ENCODE measurements around the gene KIF2C. TPM values are rescaled to one million over a fixed set of nuclear protein-coding genes. Genes with fewer than 3 reads are reported as not detected.

KIF2C gene
- polyA plus RNA-seq, 2 of the 4 experiments (the other 2 are of a cell fraction): 26.9 to 40.5 TPM

- ChIA-PET POLR2A (no interaction called here), CTCF (no interaction called here)
- H3K4me1 ChIP-seq: no peaks in the 10 kb centered on the region
- WGBS (ENCODE audit: missing lambda C conversion rate): 100% methylated on average over 2 of the region's 2 CpGs
- ATAC-seq: no peak
- no peaks in the 10 kb centered on the region for H3K9me3 ChIP-seq
- H3K27ac ChIP-seq: no peak overlapping the region
- no peak for DNase-seq (ENCODE audit: low read depth in 1 of 2, low spot score in 1 of 2)
- no peak overlapping the region for H3K4me3 ChIP-seq
- TF ChIP-seq ATOH8 (CRISPR knock-in tag; IDR thresholded peaks at IDR 0.05; ENCODE audit: low read depth) (no peak), EHF (CRISPR knock-in tag; IDR thresholded peaks at IDR 0.05) (no peak), POLR2AphosphoS2 (conservative IDR thresholded peaks at IDR 0.05; ENCODE audit: low read length) (no peak), ZFP36 (IDR thresholded peaks at IDR 0.05; ENCODE audit: borderline replicate concordance, partially characterized antibody) (no peak), FOSL2 (IDR thresholded peaks at IDR 0.05) (no peak), FOSL2 (CRISPR knock-in tag; IDR thresholded peaks at IDR 0.05) (no peak), USF2 (IDR thresholded peaks at IDR 0.05) (no peak), NR3C1 (IDR thresholded peaks at IDR 0.05) (no peak), POLR2A (IDR thresholded peaks at IDR 0.05; ENCODE audit: low read length) (no peak), FOSB (CRISPR knock-in tag; IDR thresholded peaks at IDR 0.05) (no peak), HMGXB4 (CRISPR knock-in tag; IDR thresholded peaks at IDR 0.05; ENCODE audit: borderline replicate concordance) (no peak), HOXB5 (CRISPR knock-in tag; IDR thresholded peaks at IDR 0.05) (no peak), RNF2 (IDR thresholded peaks at IDR 0.05; ENCODE audit: borderline replicate concordance, low read depth) (no peak), NPAS2 (CRISPR knock-in tag; IDR thresholded peaks at IDR 0.05; ENCODE audit: borderline replicate concordance) (no peak), ZC3H11A (IDR thresholded peaks at IDR 0.05) (no peak), REST (IDR thresholded peaks at IDR 0.05) (no peak), HOXB13 (CRISPR knock-in tag; IDR thresholded peaks at IDR 0.05; ENCODE audit: low read depth) (no peak), SMC3 (IDR thresholded peaks at IDR 0.05) (no peak)
- H3K4me2 ChIP-seq: no peak overlapping the region
- FAIRE-seq: no peak
These were observed 17.8 kb downstream of the KIF2C start for GRCh38 chr1:44757420-44757819.

GRCh38 chr1:44759077-44759476, 19.4 kb downstream of the KIF2C start:
- ChIA-PET POLR2A (no interaction called here), CTCF (interaction anchor here (1.9 kb wide), 1 partner anchor 9 kb away, joined by 5 read pairs; no protein-coding TSS in a partner anchor)
- DNase-seq (ENCODE audit: low read depth in 1 of 2, low spot score in 1 of 2) (no peak), FAIRE-seq (no peak), ATAC-seq (no peak)
- 88% methylated on average over 6 of the region's 11 CpGs for WGBS (ENCODE audit: missing lambda C conversion rate)
- Histone ChIP-seq H3K4me1 (no peaks in the 10 kb centered on the region), H3K4me3 (no peak overlapping the region), H3K27ac (no peak overlapping the region), H3K9me3 (no peaks in the 10 kb centered on the region), H3K4me2 (no peak overlapping the region)
- no peak for TF ChIP-seq FOSB (CRISPR knock-in tag; IDR thresholded peaks at IDR 0.05)
- TF ChIP-seq MAFK (IDR thresholded peaks at IDR 0.05; ENCODE audit: partially characterized antibody): no peak
- TF ChIP-seq EHMT2 (IDR thresholded peaks at IDR 0.05; ENCODE audit: low read depth): no peak
- no peak for TF ChIP-seq CTCF (IDR thresholded peaks at IDR 0.05)
- no peak for TF ChIP-seq FOXS1 (CRISPR knock-in tag; IDR thresholded peaks at IDR 0.05)
- no peak for TF ChIP-seq MYC (IDR thresholded peaks at IDR 0.05; ENCODE audit: borderline replicate concordance, low read length)
- no peak for TF ChIP-seq USF2 (IDR thresholded peaks at IDR 0.05)
- no peak for TF ChIP-seq CHD4 (IDR thresholded peaks at IDR 0.05; ENCODE audit: borderline replicate concordance)
- no peak for TF ChIP-seq EHF (CRISPR knock-in tag; IDR thresholded peaks at IDR 0.05)
- no peak for TF ChIP-seq TP53 (CRISPR knock-in tag; IDR thresholded peaks at IDR 0.05)
- TF ChIP-seq HOXA7 (CRISPR knock-in tag; IDR thresholded peaks at IDR 0.05): no peak
- no peak for TF ChIP-seq JUN (IDR thresholded peaks at IDR 0.05)
- TF ChIP-seq ZFP36 (IDR thresholded peaks at IDR 0.05; ENCODE audit: borderline replicate concordance, partially characterized antibody): no peak
- TF ChIP-seq FOSL2 (IDR thresholded peaks at IDR 0.05): no peak
- no peak for TF ChIP-seq FOSL2 (CRISPR knock-in tag; IDR thresholded peaks at IDR 0.05)
- no peak for TF ChIP-seq RFX5 (IDR thresholded peaks at IDR 0.05)
- TF ChIP-seq MAZ (IDR thresholded peaks at IDR 0.05; ENCODE audit: borderline replicate concordance, low read depth, low read length): no peak
- no peak for TF ChIP-seq NPAS2 (CRISPR knock-in tag; IDR thresholded peaks at IDR 0.05; ENCODE audit: borderline replicate concordance)
